H1 (cell line): ENCODE data around the gene SMIM13. TPM values are rescaled to one million over a fixed set of nuclear protein-coding genes. Genes with fewer than 3 reads are reported as not detected.

Source experiments
- CTCF ChIA-PET: fragments of 300-600 bp; sonication (Branson Sonifier 250); formaldehyde crosslinking; loops from one replicate; lab custom pipeline; 2021; ENCODE audit not compliant: partially characterized antibody; lab: Charles Lee
- POLR2A ChIA-PET: fragments of 300-600 bp; sonication (Branson Sonifier 250); formaldehyde crosslinking; loops from one replicate; lab custom pipeline; 2021; ENCODE audit warnings: inconsistent platforms; ENCODE audit not compliant: partially characterized antibody; lab: Charles Lee
- DNase-seq, 2 experiments: peaks; one replicate each; pipeline versions ENCODE4 v3.0.0 to v3.0.0-alpha.2; 2010 to 2022; ENCODE audit warnings: low spot score in 2 of 2, low read depth in 1 of 2, mixed read lengths in 1 of 2
- FAIRE-seq: peaks from 2 replicates; lab custom pipeline; 2011; peaks lifted over from hg19 to GRCh38; lab: Jason Lieb, UNC
- H2AFZ ChIP-seq: 2 replicates; pipeline ENCODE4 v1.8.1; 2012; ENCODE audit warnings: low read length, inconsistent platforms
- H2AK5ac ChIP-seq: 2 replicates; pipeline ENCODE4 v1.6.1; 2013; ENCODE audit warnings: low read depth, low read length
- H2BK120ac ChIP-seq: replicated peaks from 2 replicates; pipeline ENCODE3; 2013; ENCODE audit warnings: low read depth, low read length, inconsistent platforms
- H2BK12ac ChIP-seq: 2 replicates; pipeline ENCODE4 v1.6.1; 2013; ENCODE audit warnings: low read depth, low read length
- H2BK15ac ChIP-seq: 2 replicates; pipeline ENCODE4 v1.6.1; 2013; ENCODE audit warnings: low read length
- H2BK20ac ChIP-seq: 2 replicates; pipeline ENCODE4 v1.6.1; 2013; ENCODE audit warnings: low read length
- H2BK5ac ChIP-seq: 2 replicates; pipeline ENCODE4 v1.6.1; 2013; ENCODE audit warnings: low read depth, low read length
- H3K14ac ChIP-seq: 2 replicates; pipeline ENCODE4 v1.6.1; 2013; ENCODE audit warnings: inconsistent platforms; ENCODE audit not compliant: insufficient read length
- H3K18ac ChIP-seq: 2 replicates; pipeline ENCODE4 v1.6.1; 2013; ENCODE audit warnings: low read length; ENCODE audit errors: extremely low read depth
- H3K23ac ChIP-seq: 2 replicates; pipeline ENCODE4 v1.6.1; 2013; ENCODE audit warnings: inconsistent platforms; ENCODE audit not compliant: insufficient read length
- H3K23me2 ChIP-seq: 2 replicates; pipeline ENCODE4 v1.6.1; 2013; ENCODE audit warnings: low read depth, low read length
- H3K27ac ChIP-seq: 2 replicates; pipeline ENCODE4 v1.6.1; 2011; ENCODE audit warnings: low read depth, low read length, inconsistent platforms
- H3K27me3 ChIP-seq, 4 experiments: replicated peaks in 1 of 4; 1 replicate in 1 of 4; 2 replicates in 3 of 4; pipeline versions ENCODE4 v1.6.1 to v1.8.1; 2011 to 2013; ENCODE audit warnings: low read length in 3 of 4, mild to moderate bottlenecking in 3 of 4, inconsistent platforms in 2 of 4, mixed read lengths in 2 of 4, moderate library complexity in 1 of 4; ENCODE audit not compliant: control insufficient read depth in 3 of 4, insufficient read depth in 3 of 4; ENCODE audit errors: extremely low read depth in 1 of 4
- H3K36me3 ChIP-seq, 4 experiments: 2 replicates each; pipeline versions ENCODE4 v1.6.1 to v1.8.1; 2011 to 2013; ENCODE audit warnings: mild to moderate bottlenecking in 4 of 4, low read length in 3 of 4, moderate library complexity in 2 of 4, control low read depth in 1 of 4, inconsistent platforms in 1 of 4; ENCODE audit not compliant: insufficient read depth in 4 of 4, control insufficient read depth in 2 of 4
- H3K4ac ChIP-seq: replicated peaks from 2 replicates; pipeline ENCODE3; 2013; ENCODE audit warnings: low read length, low read depth, mixed read lengths, inconsistent platforms; ENCODE audit not compliant: insufficient read length
- H3K4me1 ChIP-seq, 4 experiments: replicated peaks in 1 of 4; 1 replicate in 1 of 4; 2 replicates in 3 of 4; pipeline versions ENCODE4 v1.6.1 to v1.8.1; 2011 to 2013; ENCODE audit warnings: low read length in 3 of 4, inconsistent platforms in 2 of 4, mixed read lengths in 1 of 4; ENCODE audit not compliant: insufficient read depth in 4 of 4, control insufficient read depth in 3 of 4
- H3K4me2 ChIP-seq, 2 experiments: 2 replicates each; pipeline versions ENCODE4 v1.6.1 to v1.8.1; 2011 to 2013; ENCODE audit warnings: low read depth in 2 of 2, low read length in 2 of 2, control low read depth in 1 of 2, inconsistent platforms in 1 of 2, mild to moderate bottlenecking in 1 of 2; ENCODE audit not compliant: insufficient read depth in 1 of 2
- H3K4me3 ChIP-seq, 4 experiments: fragments of 200-600, 300-600 bp in 1 of 4; sonication (generic), shearing (Covaris generic), sonication (Bioruptor Twin) in 1 of 4; 2 replicates each; pipeline versions ENCODE4 v1.5.1 to v1.8.1; 2011 to 2016; ENCODE audit warnings: low read length in 4 of 4, low read depth in 3 of 4, control low read depth in 2 of 4, inconsistent platforms in 2 of 4, mild to moderate bottlenecking in 2 of 4, mixed read lengths in 1 of 4, moderate library complexity in 1 of 4; ENCODE audit not compliant: insufficient read depth in 2 of 4; ENCODE audit errors: extremely low read depth in 1 of 4
- H3K56ac ChIP-seq: replicated peaks from 2 replicates; pipeline ENCODE3; 2013; ENCODE audit warnings: low read depth, mild to moderate bottlenecking, mixed read lengths, low read length, inconsistent platforms; ENCODE audit not compliant: insufficient read length
- H3K79me1 ChIP-seq: 2 replicates; pipeline ENCODE4 v1.6.1; 2013; ENCODE audit warnings: low read depth, low read length, control low read depth
- H3K79me2 ChIP-seq, 2 experiments: 2 replicates each; pipeline versions ENCODE4 v1.6.1 to v1.8.1; 2012 to 2013; ENCODE audit warnings: low read length in 2 of 2, mild to moderate bottlenecking in 2 of 2, inconsistent platforms in 1 of 2; ENCODE audit not compliant: insufficient read depth in 2 of 2, control insufficient read depth in 1 of 2
- H3K9ac ChIP-seq, 4 experiments: replicated peaks in 1 of 4; 1 replicate in 1 of 4; 2 replicates in 3 of 4; pipeline versions ENCODE4 v1.6.1 to v1.8.1; 2011 to 2013; ENCODE audit warnings: low read depth in 3 of 4, low read length in 3 of 4, control low read depth in 2 of 4, mild to moderate bottlenecking in 2 of 4, moderate library complexity in 2 of 4, inconsistent platforms in 1 of 4; ENCODE audit errors: extremely low read depth in 1 of 4
- H3K9me3 ChIP-seq, 2 experiments: 2 replicates each; pipeline versions ENCODE4 v1.6.1 to v1.8.1; 2012 to 2013; ENCODE audit warnings: mild to moderate bottlenecking in 2 of 2, moderate library complexity in 2 of 2, control low read depth in 1 of 2, inconsistent platforms in 1 of 2, low read depth in 1 of 2, low read length in 1 of 2, mixed read lengths in 1 of 2; ENCODE audit not compliant: insufficient read depth in 2 of 2
- H4K20me1 ChIP-seq, 2 experiments: replicated peaks in 1 of 2; 2 replicates each; pipeline versions ENCODE3 to v1.8.1; 2011 to 2013; ENCODE audit warnings: inconsistent platforms in 2 of 2, low read length in 2 of 2, mild to moderate bottlenecking in 1 of 2; ENCODE audit not compliant: insufficient read depth in 2 of 2, control insufficient read depth in 1 of 2
- H4K5ac ChIP-seq: 2 replicates; pipeline ENCODE4 v1.6.1; 2013; ENCODE audit warnings: low read length, low read depth, mixed read lengths, inconsistent platforms; ENCODE audit not compliant: insufficient read length
- H4K8ac ChIP-seq: 2 replicates; pipeline ENCODE4 v1.8.0; 2013; ENCODE audit warnings: mild to moderate bottlenecking, moderate library complexity, low read length, inconsistent platforms; ENCODE audit not compliant: insufficient read depth; ENCODE audit errors: extremely low read depth
- H4K91ac ChIP-seq: replicated peaks from 2 replicates; pipeline ENCODE3; 2013; ENCODE audit warnings: low read length, mixed read lengths, inconsistent platforms; ENCODE audit not compliant: insufficient read length
- KDM1A ChIP-seq: fragments of 200-600, 300-600 bp; sonication (generic); IDR thresholded peaks from 2 replicates; pipeline ENCODE4 v1.7.1; 2016; ENCODE audit warnings: mild to moderate bottlenecking, low read length, borderline replicate concordance
- WGBS, 2 experiments: shearing (Covaris generic) in 1 of 2; methylation state at CpG; one replicate each; pipeline versions ENCODE4 v1.1.6 to v1.1.7; 2013 to 2015; ENCODE audit warnings: low lambda C conversion rate in 2 of 2, mixed read lengths in 2 of 2, inconsistent platforms in 1 of 2, low coverage in 1 of 2, missing lambda C conversion rate in 1 of 2; ENCODE audit not compliant: insufficient replicate concordance in 2 of 2, insufficient coverage in 1 of 2, insufficient read length in 1 of 2; ENCODE audit errors: extremely low coverage in 1 of 2, missing lambda C conversion rate in 1 of 2; 5-methylcytosine and 5-hydroxymethylcytosine counted together
- polyA plus RNA-seq, 7 experiments: library from polyadenylated mRNA; depleted of rRNA in 3 of 7; stranded (reverse) in 5 of 7; unstranded in 2 of 7; fragments of >200 nt in 5 of 7; fragments of 200-250 nt in 2 of 7; gene quantifications; 1 replicate in 5 of 7; 2 replicates in 1 of 7; 4 replicates in 1 of 7; pipeline versions ENCODE4 v1.2.1 to v1.2.3, GENCODE V29; 2011 to 2013; ENCODE audit warnings: missing spikeins in 2 of 7, mixed read lengths in 2 of 7
- total RNA-seq: library from RNA; stranded (reverse); fragmentation: NEBNext Ultra II Directional; extraction: Animal tissue kit (Norgen Biotek cat#: 25700); gene quantifications from 2 replicates; pipeline ENCODE4 v1.2.1, GENCODE V29; 2021

Gene SMIM13
- total and polyA plus RNA-seq, 2 of the 8 experiments (the other 6 are each of a cell fraction or from before 2014, with no cell fraction given): 1.7 to 10.6 TPM

- no peak overlapping the region for H3K4me2 ChIP-seq
- H4K20me1 ChIP-seq: no peaks in the 10 kb centered on the region
- H3K9ac ChIP-seq: no peak overlapping the region
- H2BK5ac ChIP-seq: no peak overlapping the region
- no peaks in the 10 kb centered on the region for H3K79me2 ChIP-seq
- no peak overlapping the region for H3K4ac ChIP-seq
- no peak overlapping the region for H4K91ac ChIP-seq
- no peaks in the 10 kb centered on the region for H3K27me3 ChIP-seq
- no peak overlapping the region for H4K5ac ChIP-seq
- no peaks in the 10 kb centered on the region for H3K23me2 ChIP-seq
- H4K8ac ChIP-seq: no peak overlapping the region
- H2BK12ac ChIP-seq: no peak overlapping the region
- H3K23ac ChIP-seq: no peak overlapping the region
- DNase-seq (no peak), FAIRE-seq (no peak)
- peaks cover 0 to 7% (median 0%) of the 10 kb centered on the region in 4 experiments; a peak in 2 of 7 replicates for H3K4me1 ChIP-seq
- H3K14ac ChIP-seq: no peak overlapping the region
- H2BK120ac ChIP-seq: no peak overlapping the region
- H3K79me1 ChIP-seq: no peaks in the 10 kb centered on the region
- no peak overlapping the region for H2BK20ac ChIP-seq
- no peak overlapping the region for H2AFZ ChIP-seq
- no peak overlapping the region for H3K27ac ChIP-seq
- no peaks in the 10 kb centered on the region; a peak in 2 of 8 replicates for H3K36me3 ChIP-seq
- no peak overlapping the region for H3K4me3 ChIP-seq
- CTCF ChIA-PET: interaction anchor here (0.7 to 2.0 kb wide), 4 partner anchors 9 to 328 kb away, joined by 3 to 20 read pairs (median 4); no protein-coding TSS in a partner anchor
- H3K9me3 ChIP-seq: no peaks in the 10 kb centered on the region; a peak in 1 of 4 replicates
- H2BK15ac ChIP-seq: no peak overlapping the region
- no peak overlapping the region for H3K18ac ChIP-seq
- no peak for TF ChIP-seq KDM1A
- no peak overlapping the region for H3K56ac ChIP-seq
- 90% methylated on average over 7 of the region's 7 CpGs; no CpG with 5 or more reads in 1 of the 2 experiments for WGBS, 2 experiments
- POLR2A ChIA-PET: no interaction called here
- no peak overlapping the region for H2AK5ac ChIP-seq
These were observed 74.5 kb downstream of the SMIM13 start for GRCh38 chr6:11168091-11168635.
